OCI-LY1 (cell line): ENCODE data around the gene C19orf25.

Source experiments
- CTCF ChIP-seq: fragments of 200-600 bp; sonication (generic), shearing (Covaris generic); IDR thresholded peaks from 2 replicates; pipeline ENCODE4 v1.5.1; 2017; ENCODE audit warnings: mild to moderate bottlenecking, antibody characterized with exemption, low read length, moderate library complexity, mixed read lengths
- EZH2 ChIP-seq: fragments of 200-600 bp; sonication (generic), shearing (Covaris generic); IDR thresholded peaks from 2 replicates; pipeline ENCODE4 v1.8.0; 2017; ENCODE audit warnings: borderline replicate concordance, mixed run types, mild to moderate bottlenecking, antibody characterized with exemption, low read length, moderate library complexity, mixed read lengths

- TF ChIP-seq CTCF, result no peak
- no peak for TF ChIP-seq EZH2
Observed at GRCh38 chr19:1527650-1528309, 48.8 kb upstream of the C19orf25 start.
